NCI-H1417 treated with DMSO at 0.1 percent for 48 hours (cell line): Measurements from ENCODE around the gene MYOC.
"Not testable (repeated sequence)": the region's sequence is repeated elsewhere in the genome, so short reads cannot be mapped to it uniquely, and the experiment has no call there.

Experiments used
- DNase-seq: peaks from one replicate; lab custom pipeline; 2025; lab: John Stamatoyannopoulos, UW

The MYOC gene

DNA sequence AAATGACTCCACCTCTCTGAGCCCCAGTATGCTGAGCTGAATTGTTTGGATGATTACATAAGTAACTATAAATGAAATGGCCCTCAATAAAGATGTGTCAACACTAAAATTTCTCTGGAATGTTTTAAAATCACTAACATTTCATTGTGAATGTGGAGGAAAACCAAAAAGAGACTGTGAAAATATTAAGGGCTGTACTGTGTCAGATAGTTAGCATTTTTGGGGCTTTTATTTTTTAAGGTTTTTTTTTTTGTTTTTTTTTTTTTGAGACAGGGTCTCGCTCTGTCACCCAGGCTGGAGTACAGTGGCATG lies 6.3 kb downstream of the MYOC start:
- no peak for DNase-seq

DNA sequence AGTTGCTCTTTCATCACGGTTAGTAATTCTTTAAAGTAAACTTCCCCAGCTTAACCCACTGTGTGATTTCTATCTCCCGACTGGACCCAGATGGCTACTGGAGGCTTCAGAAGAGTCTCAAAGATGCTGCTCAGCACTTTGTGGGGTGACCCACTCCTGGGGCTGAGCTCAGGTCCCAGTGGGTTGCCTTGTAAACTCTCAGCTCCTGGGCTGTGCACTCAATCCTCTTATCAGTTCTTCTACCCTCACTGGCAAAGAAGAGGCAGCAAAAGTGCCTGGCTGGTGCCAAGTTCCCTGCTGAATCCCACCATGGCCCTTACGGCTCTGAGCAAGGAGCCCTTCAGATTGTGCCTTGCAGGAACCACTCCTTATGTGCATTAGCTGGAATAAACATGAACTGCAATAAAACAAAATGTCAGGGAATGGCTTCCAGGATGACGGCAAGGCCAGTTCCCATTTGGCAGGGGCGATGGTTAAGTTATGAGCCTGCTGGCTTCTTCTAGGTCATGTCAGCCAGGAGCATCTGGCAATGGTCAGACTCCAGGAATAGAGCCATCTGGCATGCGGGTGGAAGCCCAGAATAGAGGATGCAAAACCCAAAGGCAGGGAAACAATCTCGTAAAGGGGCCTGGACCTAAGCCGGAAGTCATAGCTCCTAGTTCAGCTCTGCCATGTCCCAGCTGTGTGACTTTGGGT lies 6.8 kb downstream of the MYOC start:
- no peak for DNase-seq

DNA sequence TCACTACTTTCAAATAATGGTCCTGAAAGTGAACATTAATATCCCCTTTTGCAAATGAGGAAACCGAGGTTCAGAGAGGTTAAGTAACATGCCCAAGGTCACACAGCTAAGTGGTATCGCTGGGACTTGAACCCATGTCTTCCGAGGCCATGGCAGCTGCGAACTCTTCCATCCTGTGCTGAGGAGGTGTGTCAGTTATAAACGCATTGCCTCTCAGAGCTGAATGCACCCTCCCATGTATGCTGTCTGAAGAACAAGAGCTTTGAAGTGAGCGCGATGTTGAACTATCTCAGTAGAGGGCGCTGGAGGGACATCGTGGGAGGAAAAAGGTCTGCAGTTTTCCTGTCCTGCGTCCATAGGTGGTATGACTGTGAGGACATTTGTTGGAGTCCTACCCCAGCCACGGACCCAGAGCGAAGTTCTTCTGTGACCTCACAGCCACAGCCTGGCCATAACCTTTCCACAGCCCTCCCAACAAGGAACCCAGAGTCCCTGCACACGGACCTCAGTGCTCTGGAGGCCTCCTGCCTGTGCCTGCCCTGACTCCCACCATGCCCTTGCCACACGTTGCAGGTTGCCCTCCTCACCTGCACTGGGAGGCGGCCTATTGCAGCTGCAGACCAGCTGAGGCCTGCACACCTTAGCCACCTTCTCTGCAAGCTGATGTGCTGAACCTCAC lies 7.5 kb downstream of the MYOC start:
- DNase-seq, result no peak

DNA sequence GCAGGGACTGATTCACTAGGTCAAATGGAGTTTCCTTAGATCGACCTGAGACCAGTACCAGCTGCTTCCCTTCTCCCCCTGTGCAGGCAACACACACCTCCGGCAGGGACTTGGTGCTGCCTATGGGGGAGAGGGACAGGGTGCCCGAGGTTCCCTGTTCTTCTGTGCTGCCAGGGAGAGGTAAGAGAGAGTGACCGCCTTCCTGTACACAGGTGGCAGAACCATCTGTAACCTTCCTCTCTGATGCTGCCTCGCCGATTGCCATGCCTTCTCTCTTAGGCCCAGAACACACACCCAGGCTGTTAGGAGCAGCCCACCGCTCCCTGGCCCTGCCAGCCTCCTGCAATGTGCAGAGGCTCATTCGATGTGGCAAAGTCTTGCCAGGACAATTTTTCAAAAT lies 9.3 kb downstream of the MYOC start:
- no peak for DNase-seq

DNA sequence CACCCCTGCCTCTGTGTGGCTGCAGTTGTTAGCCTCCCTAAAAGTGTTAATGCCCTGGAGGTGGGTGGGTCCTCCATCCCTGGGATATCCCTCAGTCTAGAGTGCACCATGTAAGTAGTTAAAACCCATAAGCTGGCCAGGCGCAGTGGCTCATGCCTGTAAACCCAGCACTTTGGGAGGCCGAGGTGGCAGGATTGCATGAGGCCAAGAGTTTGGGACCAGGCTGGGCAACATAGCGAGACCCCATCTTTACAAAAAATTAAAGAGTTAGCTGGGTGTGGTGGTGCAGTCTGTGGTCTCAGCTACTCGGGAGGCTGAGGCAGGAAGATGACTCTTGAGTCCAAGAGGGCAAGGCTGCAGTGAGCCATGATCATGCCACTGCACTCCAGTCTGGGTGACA lies 10.3 kb downstream of the MYOC start:
- no peak for DNase-seq

DNA sequence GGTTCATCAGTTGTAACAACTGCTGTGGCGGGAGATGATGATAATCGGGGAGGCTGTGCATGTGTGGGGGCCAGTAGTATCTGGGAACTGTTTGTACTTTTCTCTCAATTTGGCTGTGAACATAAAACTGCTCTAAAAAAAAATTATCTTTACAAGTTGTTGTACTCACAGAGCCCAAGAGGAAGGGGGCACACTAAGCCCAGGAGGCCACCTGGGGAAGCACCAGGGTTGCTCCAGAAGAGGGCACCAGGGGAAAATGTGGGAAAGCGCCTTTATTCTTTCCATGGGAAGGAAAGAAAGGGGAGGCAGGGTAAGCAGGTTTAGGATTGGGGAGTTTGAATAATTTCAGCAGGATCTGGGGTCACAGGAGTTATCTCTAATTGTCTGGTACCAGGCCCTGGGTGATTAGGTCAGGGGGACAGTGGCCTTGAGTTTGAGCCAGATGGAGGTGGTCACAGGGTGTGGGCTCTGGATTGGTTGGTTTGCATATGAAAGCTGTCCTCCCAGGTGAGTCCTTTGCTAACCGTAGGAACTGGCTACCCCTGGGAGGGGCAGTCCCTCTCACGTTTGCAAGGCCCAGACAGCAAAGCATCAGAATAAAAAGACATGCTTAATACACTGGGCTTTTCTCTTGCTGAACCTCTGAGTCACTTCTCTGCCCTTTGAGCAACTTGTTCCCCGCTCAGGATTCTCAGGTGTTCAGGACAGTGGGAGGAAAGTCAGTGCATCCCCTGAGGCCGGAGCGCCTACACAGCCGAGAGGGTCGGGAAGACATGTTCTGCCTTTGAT lies 11.2 kb downstream of the MYOC start:
- DNase-seq, result no peak

DNA sequence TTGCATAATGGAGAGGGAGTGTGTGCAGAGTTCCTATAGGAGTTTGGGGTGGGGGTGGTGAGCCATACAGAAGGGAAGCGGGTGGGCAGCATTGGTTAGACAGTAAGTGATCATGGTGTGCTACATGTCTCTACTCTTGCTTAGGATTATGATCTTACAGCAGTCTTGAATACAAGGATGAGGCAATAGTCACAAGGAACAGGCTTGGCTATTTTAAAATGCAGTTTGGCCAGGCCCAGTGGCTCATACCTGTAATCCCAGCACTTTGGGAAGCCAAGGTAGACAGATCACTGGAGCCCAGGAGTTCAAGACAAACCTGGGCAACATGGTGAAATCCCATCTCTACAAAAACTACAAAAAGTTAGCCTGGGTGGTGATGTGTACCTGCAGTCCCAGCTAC lies 12.3 kb downstream of the MYOC start:
- no peak for DNase-seq

DNA sequence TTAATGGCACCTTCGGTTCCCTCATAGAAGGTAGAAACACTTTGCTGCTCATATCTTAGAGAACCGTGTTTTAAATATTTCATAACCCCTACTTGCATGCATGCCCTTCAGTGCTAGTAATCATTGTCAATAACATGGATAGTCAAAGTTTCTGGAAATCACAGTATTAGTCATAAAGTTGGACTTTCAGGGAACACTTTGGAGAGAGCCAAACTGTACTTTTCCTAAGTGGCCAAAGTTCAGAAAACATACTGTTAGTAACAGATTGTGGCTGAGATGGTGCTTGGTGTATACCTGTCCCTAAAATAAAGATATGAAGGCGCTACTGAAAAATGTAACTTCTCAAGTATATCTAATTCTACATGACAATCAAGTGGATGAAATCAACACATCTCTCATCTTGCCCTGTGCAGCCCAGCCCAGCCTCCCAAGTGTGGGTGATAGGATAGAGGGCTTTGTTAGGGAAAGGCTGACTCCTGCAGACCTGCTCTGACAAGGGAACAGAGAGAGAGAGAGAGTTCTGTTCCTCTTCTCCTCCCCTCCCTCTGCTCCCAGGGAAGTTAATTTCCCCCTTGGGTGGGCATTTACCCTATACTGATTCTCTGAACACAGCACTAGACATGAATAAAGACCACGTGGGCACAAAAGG lies 14.4 kb downstream of the MYOC start:
- DNase-seq, result no peak

DNA sequence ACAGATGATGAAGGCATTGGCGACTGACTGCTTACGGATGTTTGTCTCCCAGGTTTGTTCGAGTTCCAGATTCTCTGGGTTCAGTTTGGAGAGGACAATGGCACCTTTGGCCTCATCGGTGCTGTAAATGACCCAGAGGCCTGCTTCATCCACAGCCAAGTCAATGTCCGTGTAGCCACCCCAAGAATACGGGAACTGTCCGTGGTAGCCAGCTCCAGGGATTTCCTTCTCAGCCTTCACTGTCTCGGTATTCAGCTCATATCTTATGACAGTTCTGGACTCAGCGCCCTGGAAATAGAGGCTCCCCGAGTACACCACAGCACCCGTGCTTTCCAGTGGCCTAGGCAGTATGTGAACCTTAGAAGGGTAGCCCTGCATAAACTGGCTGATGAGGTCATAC lies 16.3 kb downstream of the MYOC start:
- DNase-seq, result no peak

DNA sequence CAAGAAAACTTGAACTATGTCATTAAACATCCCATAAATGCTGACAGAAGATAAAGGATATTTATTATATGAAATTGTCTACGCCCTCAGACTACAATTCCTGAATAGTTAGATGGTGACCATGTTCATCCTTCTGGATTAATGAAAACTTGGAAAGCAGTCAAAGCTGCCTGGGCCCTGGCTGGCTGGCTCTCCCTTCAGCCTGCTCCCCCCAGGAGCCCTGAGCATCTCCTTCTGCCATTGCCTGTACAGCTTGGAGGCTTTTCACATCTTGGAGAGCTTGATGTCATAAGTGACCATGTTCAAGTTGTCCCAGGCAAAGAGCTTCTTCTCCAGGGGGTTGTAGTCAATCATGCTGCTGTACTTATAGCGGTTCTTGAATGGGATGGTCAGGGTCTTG lies 16.8 kb downstream of the MYOC start:
- no peak for DNase-seq

DNA sequence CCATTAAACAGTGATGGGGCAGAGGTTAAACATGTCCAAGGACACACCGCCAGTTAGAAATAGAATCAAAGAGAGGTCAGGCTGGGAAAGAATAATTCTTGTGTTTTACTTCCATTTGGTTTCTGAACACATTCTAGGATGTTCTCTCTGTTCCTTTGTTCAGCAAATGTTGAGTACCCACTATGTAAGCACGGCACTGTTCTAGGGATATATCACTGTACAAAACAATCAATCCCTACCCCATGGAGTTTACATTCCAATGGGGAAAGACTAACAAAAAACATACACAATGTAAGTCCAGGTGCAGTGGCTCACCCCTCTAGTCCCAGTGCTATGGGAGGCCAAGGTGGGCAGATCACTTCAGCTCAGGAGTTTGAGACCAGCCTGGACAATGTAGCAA lies 24.3 kb downstream of the MYOC start:
- no peak for DNase-seq

DNA sequence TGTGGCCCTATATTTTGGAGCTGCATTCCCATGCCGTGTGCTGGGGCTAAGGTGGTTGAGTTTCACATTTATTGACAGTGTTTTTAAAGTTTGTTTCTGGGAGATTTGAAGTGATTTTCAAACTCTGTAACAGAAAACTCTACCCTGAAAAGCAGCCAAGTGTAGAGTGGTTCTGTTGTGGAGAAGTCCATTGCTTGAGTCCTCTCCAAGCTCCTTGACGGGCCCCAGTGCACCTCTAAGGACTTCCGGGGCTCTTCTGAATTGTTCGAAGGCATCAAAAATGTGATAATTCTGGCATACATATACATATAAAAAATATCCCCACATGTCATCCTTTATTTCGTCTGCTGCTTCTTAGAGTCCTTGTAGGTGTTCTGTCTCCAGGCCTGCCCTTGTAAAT lies 25.5 kb downstream of the MYOC start:
- DNase-seq, result no peak

DNA sequence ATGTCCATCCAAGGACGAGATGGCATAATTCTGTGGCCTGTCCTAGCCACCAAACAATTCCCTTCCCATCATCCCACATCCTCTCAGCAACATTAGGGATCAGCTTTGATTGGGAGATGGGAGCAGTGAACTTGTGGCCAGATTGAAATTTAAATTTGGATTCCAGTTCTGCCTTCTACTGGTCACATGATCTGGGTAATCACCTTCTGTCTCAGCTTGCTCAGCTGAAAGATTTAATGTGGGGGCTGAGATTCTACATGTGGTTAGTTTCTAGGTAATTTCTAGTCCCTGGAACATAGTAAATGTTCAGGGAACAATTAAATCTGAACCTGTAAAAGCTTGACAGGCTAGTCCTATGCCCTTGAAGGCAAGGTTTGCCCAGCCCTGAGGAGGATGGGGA lies 27.3 kb downstream of the MYOC start:
- no peak for DNase-seq

DNA sequence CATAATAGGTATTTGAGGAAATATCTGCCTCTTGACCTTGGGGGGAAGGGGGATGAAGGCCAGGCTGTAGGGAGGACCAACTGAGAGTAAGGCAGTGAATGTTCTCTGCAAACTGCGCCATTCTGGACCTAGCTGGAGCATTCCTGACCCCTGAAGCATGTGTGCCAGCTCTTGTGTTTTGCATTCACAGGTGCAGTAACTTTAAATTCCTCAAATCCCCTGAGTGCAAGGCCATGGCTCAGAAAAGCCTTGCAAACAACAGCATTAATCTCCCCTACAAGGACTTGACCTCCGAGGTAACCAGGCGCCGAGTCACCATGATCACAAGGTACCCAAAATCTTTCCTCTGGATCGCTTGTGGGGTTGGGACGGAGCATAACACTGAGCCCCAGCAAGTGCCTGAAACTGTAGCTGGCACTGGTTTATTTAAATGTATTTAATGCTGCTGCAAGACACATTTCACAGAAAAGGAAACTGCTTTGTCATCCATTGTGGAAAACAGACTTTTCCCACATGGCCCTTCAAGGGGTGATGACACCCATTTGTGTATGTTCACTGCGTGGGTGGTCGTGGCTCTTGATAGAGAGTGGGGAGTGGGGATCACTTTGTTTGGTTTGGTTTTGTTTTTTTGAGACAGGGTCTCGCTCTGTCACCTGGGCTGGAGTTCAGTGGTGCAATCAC lies 28.7 kb downstream of the MYOC start:
- no peak for DNase-seq

DNA sequence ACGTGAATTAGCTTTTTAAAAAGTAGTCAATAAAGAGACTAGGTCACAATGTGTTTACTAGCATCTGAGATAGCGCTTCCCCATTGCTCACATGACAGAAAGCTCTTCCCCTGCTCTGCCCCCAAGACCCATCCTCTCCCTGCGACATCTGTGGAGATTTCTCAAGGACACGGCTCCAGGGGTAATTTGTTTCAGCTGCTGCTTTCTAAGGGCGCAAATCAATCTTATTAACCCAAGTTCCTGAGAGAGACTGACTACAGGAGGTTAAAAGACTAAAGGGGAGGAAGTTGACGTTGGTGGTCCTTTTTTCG lies 30.4 kb downstream of the MYOC start, which contains the start of gene MYOCOS:
Gene MYOCOS, plus strand, starts transcription at position 92 of the 311 bp plus-strand sequence. CDS start 1,641 bp downstream, outside the sequence.
- no peak for DNase-seq

DNA sequence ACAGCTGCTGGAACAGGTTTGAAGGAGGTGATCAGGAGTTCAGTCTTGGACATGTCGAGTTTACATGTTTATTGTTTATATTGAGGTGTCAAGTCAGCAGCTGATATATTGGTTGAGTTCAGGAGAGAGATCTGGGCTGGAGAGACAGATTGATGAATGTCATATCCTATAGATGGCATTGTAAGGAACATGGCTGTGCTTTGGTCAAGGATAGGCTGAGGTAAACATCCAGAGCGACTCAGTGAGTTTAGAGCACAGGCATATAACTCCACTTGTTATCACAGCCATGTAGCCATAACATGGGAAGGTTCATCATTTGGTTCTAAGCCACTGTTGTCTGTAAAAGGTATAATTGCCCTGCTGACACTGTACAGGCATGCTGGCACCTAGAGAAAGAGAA lies 35.9 kb downstream of the MYOC start:
- DNase-seq, result no peak

DNA sequence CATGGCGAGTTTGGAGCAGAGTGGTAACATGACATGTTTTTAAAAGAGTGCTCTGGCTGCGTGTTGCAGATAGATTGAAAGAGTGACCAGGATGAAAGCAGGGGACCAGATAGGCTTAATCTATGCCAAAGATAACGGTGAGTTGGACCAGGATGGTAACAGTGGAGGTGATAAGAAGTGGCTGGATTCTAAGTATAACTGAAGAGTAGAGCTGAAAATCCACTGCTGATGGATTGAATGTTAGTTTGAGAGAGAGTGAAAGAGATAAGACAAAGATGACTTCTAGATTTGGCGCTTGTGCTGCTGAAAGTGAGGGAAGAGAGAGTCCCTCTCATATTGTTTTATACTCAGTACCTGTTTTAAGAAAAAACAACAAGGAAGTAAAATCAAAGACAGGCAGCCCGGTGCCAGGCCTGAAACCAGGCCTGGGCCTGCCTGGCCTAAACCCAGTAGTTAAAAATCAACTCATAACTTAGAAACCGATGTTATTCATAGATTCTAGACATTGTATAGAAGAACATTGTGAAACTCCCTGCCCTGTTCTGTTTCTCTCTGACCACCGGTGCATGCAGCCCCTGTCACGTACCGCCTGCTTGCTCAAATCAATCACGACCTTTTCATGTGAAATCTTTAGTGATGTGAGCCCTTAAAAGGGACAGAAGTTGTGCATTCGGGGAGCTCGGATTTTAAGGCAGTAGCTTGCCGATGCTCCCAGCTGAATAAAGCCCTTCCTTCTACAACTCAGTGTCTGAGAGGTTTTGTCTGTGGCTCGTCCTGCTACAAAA lies 37.2 kb downstream of the MYOC start:
- not testable (repeated sequence) for DNase-seq

DNA sequence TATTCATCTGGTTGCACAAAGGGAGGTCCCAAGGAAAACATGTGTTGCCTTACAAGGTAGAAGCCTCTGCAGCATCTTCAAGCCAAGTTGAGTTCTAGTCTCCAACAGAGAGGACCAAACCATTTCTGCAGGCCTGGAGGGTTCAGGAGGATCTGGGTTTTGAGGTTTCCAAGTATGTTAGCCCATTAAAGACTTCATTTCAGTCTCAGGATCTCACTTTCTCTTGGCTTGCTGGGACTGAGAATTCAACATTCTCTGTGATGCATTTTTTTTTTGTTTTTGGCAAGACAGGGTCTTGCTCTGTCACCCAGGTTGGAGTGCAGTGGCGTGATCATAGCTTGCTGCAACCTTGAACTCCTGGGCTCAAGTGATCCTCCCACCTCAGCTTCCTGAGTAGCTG lies 39.2 kb downstream of the MYOC start:
- DNase-seq, result no peak

DNA sequence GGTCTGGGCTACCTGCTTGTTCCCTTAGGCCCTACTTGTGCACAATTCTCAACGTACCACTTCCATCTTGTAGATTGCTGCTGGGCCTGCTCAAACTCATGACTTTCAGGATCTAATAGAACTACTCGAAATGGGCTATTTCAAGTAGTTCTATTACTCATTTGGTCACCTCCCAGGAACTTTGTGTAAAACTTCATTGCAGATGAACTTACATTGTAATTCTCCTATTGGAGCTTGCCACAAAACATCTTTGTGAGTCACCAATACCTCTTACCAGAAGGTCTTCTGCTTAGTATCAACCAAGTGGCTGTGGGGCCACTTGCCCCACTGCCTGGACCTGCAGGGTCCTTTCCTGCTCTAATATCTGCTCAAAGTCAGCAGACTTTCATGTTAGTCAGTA lies 41.2 kb downstream of the MYOC start:
- DNase-seq, result no peak

DNA sequence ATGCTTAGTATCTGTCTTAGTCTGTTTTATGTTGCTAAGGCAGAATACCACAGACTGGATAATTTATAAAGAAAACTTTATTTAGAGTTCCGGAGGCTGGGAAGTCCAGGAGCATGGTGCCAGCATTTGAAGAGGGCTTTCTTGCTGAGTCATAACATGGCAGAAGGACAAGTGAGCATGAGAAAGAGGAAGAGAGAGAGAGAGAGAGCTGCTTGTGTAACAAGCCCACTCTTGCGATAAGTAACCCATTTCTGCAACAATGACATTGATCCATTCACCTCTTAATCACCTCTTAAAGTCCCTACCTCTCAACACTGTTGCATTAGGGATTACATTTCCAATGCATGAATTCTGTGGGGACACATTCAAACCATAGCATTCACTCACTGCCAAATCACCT lies 42.1 kb downstream of the MYOC start:
- DNase-seq, result no peak

DNA sequence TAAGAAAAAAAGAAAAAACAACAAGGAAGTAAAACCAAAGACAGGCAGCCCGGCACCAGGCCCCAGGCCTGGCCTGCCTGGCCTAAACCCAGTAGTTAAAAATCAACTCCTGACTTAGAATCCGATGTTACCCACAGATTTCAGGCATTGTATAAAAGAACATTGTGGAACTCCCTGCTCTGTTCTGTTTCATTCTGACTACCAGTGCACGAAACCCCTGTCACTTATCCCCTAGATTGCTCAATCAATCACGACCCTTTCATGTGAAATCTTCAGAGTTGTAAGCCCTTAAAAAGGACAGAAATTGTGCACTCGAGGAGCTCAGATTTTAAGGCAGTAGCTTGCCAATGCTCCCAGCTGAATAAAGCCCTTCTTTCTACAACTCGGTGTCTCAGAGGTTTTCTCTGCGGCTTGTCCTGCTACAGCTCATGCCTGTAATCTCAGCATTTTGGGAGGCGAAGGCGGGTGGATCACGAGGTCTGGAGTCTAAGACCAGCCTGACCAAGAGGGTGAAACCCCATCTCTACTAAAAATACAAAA lies 46.0 kb downstream of the MYOC start:
- DNase-seq, result no peak
